Lung (tissue), 12 donors: ENCODE measurements around the gene MYO3B. TPM values are rescaled to one million over a fixed set of nuclear protein-coding genes. Genes with fewer than 3 reads are reported as not detected.
A peak's percentile ranks its signal among the peaks of the same experiment; 100 is the strongest.

ENCODE experiments used
- ATAC-seq: fragments of 200-7000 bp; cut with Tn5 transposase; one replicate; pipeline ENCODE4 v1.9.1; 2020; ENCODE audit warnings: moderate number of reproducible peaks; ENCODE audit not compliant: insufficient read depth, low FRiP score
- DNase-seq, 3 donors: peaks; one replicate each; pipeline ENCODE4 v3.0.0-alpha.2; 2013 to 2017
- H3K27ac ChIP-seq, 2 donors: one replicate each; pipeline ENCODE4 v1.5.1; 2013; ENCODE audit warnings: mild to moderate bottlenecking in 2 of 2, moderate library complexity in 2 of 2, control low read depth in 1 of 2, inconsistent platforms in 1 of 2, low read depth in 1 of 2, low read length in 1 of 2
- H3K27me3 ChIP-seq, 3 donors: one replicate each; pipeline ENCODE4 v1.5.1; 2013; ENCODE audit warnings: low read length in 2 of 3; ENCODE audit not compliant: control insufficient read depth in 3 of 3, insufficient read depth in 3 of 3
- H3K36me3 ChIP-seq, 4 donors: one replicate each; pipeline ENCODE4 v1.5.1; 2013; ENCODE audit warnings: low read length in 4 of 4, mild to moderate bottlenecking in 1 of 4, moderate library complexity in 1 of 4; ENCODE audit not compliant: control insufficient read depth in 4 of 4, insufficient read depth in 4 of 4
- H3K4me1 ChIP-seq, 5 donors: one replicate each; pipeline ENCODE4 v1.5.1; 2013; ENCODE audit warnings: low read length in 5 of 5, mild to moderate bottlenecking in 2 of 5, moderate library complexity in 1 of 5; ENCODE audit not compliant: control insufficient read depth in 5 of 5, insufficient read depth in 5 of 5
- H3K4me3 ChIP-seq: one replicate; pipeline ENCODE4 v1.5.1; 2013; ENCODE audit warnings: mild to moderate bottlenecking, control low read depth, moderate library complexity
- H3K9ac ChIP-seq, 2 donors: one replicate each; pipeline ENCODE4 v1.5.1; 2013; ENCODE audit warnings: low read length in 2 of 2, control low read depth in 1 of 2; ENCODE audit not compliant: insufficient read depth in 1 of 2
- H3K9me3 ChIP-seq, 4 donors: one replicate each; pipeline ENCODE4 v1.5.1; 2013; ENCODE audit warnings: low read length in 3 of 4, mild to moderate bottlenecking in 1 of 4, moderate library complexity in 1 of 4; ENCODE audit not compliant: control insufficient read depth in 4 of 4, insufficient read depth in 3 of 4
- WGBS, 2 donors: extraction: QIAGEN DNeasy Blood & Tissue Kit; methylation state at CpG; one replicate each; pipeline ENCODE4 v1.1.7; 2013; 5-methylcytosine and 5-hydroxymethylcytosine counted together
- polyA plus RNA-seq, 2 donors: library from polyadenylated mRNA; stranded (reverse); fragments of 200-250 nt; gene quantifications; one replicate each; pipeline ENCODE4 v1.2.1, GENCODE V29; 2013
- total RNA-seq, 2 donors: library from RNA; depleted of rRNA in 1 of 2; stranded (reverse); fragments of >200 nt in 1 of 2; gene quantifications; one replicate each; pipeline ENCODE4 v1.2.1, GENCODE V29; 2014 to 2021
- TF ChIP-seq, protein P1 (sequence below): IDR thresholded peaks from 2 replicates; pipeline ENCODE4 v1.5.1; 2012; ENCODE audit warnings: mild to moderate bottlenecking; ENCODE audit errors: control extremely low read depth, extremely low read depth
- donor health status: control.
- donor health status: control.
- donor health status: Bipolar disorder and iron deficiency.
- donor health status: healthy.
- donor health status: DM: yes; HTN: yes; CAD: no.

The MYO3B gene
- total and polyA plus RNA-seq, 4 donors: 0.03 to 0.82 (median 0.05) TPM; not detected in 1

DNA sequence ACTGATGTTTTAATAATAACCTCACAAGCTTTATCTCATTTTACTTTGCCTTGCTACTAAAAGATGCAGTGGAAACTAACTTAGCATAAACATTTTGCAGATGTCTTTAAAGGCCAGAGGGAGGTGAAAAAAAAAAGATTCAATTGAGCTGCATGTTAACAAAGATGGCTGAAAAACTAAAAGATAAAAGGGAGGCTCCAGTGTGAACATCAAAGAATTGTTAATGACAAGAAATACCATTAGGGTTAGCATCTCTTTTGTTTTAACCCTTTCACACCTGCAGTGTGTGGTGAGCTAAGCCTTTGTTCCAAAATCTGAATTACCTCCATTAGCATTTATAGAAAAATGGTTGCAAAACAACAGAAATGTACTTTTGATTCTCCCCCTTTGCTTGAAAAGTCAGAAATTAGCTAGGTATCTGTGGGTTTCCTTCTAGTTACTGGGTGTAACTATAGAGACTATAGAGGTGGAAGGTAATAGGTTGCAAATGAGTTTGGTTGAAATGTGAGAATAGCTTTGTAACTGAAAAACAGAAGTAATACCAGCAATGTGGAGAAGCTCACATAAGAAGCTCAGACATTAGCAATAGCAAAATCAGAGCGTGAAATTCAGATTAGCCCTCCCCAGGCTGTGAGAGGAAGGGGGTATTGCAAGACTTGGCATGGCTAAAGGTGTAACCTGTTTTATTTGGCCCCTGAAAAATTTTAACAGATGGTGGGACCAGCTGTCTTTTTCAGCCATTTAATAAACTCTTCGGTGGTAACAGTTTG is 502.4 kb downstream of the MYO3B start:
- no peak overlapping the region for H3K9ac ChIP-seq
- H3K4me3 ChIP-seq: no peak overlapping the region
- no peak overlapping the region for H3K27ac ChIP-seq
- TF ChIP-seq, protein P1, sequence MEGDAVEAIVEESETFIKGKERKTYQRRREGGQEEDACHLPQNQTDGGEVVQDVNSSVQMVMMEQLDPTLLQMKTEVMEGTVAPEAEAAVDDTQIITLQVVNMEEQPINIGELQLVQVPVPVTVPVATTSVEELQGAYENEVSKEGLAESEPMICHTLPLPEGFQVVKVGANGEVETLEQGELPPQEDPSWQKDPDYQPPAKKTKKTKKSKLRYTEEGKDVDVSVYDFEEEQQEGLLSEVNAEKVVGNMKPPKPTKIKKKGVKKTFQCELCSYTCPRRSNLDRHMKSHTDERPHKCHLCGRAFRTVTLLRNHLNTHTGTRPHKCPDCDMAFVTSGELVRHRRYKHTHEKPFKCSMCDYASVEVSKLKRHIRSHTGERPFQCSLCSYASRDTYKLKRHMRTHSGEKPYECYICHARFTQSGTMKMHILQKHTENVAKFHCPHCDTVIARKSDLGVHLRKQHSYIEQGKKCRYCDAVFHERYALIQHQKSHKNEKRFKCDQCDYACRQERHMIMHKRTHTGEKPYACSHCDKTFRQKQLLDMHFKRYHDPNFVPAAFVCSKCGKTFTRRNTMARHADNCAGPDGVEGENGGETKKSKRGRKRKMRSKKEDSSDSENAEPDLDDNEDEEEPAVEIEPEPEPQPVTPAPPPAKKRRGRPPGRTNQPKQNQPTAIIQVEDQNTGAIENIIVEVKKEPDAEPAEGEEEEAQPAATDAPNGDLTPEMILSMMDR: no peak
- ATAC-seq (no peak), DNase-seq (no peak)
- H3K4me1 ChIP-seq: peaks cover 0 to 12% (median 0%) of the 10 kb centered on the region in 5 donors
- no peaks in the 10 kb centered on the region for H3K27me3 ChIP-seq
- WGBS, 2 donors: 72 to 81% methylated on average over 2 of the region's 2 CpGs
- H3K9me3 ChIP-seq: no peaks in the 10 kb centered on the region
- no peaks in the 10 kb centered on the region for H3K36me3 ChIP-seq

DNA sequence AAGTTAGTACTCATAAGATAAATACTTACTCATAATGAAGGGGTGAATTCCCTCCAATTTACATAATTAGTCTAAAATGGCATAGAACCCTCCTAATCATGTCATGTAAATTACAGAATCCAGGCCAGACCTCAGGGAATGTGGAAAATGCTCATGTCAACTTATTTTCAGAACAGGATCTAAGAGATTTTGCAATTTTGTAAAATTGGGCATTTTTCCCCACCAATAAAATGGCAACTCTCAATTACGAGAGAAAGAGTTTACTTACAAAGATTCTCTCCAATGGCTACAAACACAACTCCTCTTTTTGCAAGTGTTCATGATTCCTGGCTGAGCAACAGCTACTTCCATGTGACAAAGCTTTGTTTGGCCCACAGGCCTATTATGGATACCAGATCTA is 503.4 kb downstream of the MYO3B start:
- Histone ChIP-seq H3K4me3 (no peak overlapping the region), H3K36me3 (no peaks in the 10 kb centered on the region), H3K9ac (no peak overlapping the region), H3K27me3 (no peaks in the 10 kb centered on the region), H3K4me1 (peaks cover 0 to 12% (median 0%) of the 10 kb centered on the region in 5 donors), H3K9me3 (no peaks in the 10 kb centered on the region), H3K27ac (no peak overlapping the region)
- 76 to 85% methylated on average over 1 of the region's 1 CpG for WGBS, 2 donors
- ATAC-seq (no peak), DNase-seq (peak in 2 of 3 donors; percentile 39 to 51)
- TF ChIP-seq, protein P1: no peak

DNA sequence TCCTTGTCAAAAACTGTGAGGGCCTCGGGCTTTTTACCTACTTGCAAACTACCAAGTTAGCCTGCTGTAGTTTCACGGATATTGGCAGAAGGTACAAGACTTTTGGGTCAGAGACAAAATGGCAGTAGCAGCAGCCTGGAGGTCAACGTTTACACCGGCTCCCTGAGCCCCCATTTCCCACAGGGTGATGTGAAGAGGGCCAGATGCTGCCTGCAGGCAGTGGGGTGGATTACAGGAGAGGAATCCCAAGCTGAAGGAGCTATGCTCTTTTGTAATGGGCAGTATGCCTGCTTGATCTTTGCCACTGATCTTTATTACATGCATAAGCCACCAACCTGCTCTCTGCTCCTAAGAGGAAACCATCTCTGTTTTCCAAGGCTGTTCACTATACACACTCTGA is 507.6 kb downstream of the MYO3B start:
- H3K4me1 ChIP-seq: no peaks in the 10 kb centered on the region
- no peak overlapping the region for H3K27ac ChIP-seq
- ATAC-seq (no peak), DNase-seq (no peak)
- H3K27me3 ChIP-seq: no peaks in the 10 kb centered on the region
- H3K36me3 ChIP-seq: no peaks in the 10 kb centered on the region
- TF ChIP-seq, protein P1: no peak
- no peaks in the 10 kb centered on the region for H3K9me3 ChIP-seq
- no peak overlapping the region for H3K9ac ChIP-seq
- H3K4me3 ChIP-seq: no peak overlapping the region
- 68 to 83% methylated on average over 4 of the region's 4 CpGs for WGBS, 2 donors

DNA sequence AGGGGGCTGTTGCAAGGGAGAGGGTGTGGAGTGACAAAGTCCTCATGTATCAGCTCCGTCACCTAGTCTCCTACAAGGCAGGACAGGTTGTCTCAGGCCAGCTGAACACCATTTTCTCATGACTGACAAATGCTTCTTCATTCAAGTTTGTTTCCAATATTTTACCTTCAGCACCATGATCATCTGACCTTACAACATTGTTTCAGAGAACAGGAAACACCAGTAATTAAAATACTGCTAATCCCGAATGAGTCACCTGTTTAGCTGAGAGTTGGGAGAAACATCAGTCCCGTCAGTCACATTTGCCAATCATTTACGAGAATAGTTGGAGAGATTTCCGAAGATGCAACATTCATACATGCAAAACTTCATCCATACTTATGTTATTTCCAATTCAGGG is 511.5 kb downstream of the MYO3B start:
- TF ChIP-seq, protein P1: no peak
- H3K4me1 ChIP-seq: no peaks in the 10 kb centered on the region
- DNase-seq (no peak), ATAC-seq (no peak)
- no peak overlapping the region for H3K9ac ChIP-seq
- H3K27me3 ChIP-seq: no peaks in the 10 kb centered on the region
- H3K4me3 ChIP-seq: no peak overlapping the region
- no peaks in the 10 kb centered on the region for H3K9me3 ChIP-seq
- no peaks in the 10 kb centered on the region for H3K36me3 ChIP-seq
- H3K27ac ChIP-seq: no peak overlapping the region
- WGBS, 2 donors: 90 to 92% methylated on average over 5 of the region's 5 CpGs
